Measurements from ENCODE around the gene ITPRID2.

ITPRID2 gene

GRCh38 chr2:181849601-181850000, 41.9 kb upstream of the ITPRID2 start:
- no peak for TF ChIP-seq CTCF (conservative IDR thresholded peaks at IDR 0.05; ENCODE audit: low read depth, low read length)
- no peak overlapping the region for H3K4me3 ChIP-seq (ENCODE audit: low read length)
- no peak for DNase-seq (ENCODE audit: low read depth)

DNA sequence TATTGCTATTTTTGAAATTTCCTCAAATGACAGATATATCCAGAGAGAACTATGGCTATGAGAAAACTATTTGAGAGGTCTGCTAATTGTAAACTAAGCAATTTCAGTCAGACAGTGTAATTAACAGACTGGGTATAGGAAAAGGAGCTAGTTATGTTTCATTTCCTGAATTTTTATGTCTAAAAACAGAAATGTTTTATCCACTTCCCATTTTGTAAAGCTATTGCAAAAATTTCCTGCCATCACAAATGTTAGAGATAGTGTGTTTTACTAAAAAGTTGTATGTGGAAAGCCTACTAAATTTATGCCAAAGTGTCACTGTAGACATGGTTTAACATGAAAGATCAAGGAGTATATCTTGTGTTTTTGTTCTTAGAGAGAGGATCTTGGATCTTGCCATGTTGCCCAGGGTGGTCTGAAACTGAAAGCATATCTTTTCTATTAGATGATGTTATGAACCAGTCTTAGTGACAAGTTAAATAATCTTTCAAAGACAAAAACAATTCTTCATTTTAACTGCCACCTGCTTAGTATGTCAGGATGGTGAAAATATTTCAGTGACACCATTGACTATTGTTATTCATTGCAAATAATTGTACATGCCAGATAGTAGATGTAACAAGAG, 40.5 kb upstream of the ITPRID2 start:
- H3K4me3 ChIP-seq (ENCODE audit: low read length), result no peak overlapping the region
- no peak for DNase-seq (ENCODE audit: low read depth)
- no peak for TF ChIP-seq CTCF (conservative IDR thresholded peaks at IDR 0.05; ENCODE audit: low read depth, low read length)

DNA sequence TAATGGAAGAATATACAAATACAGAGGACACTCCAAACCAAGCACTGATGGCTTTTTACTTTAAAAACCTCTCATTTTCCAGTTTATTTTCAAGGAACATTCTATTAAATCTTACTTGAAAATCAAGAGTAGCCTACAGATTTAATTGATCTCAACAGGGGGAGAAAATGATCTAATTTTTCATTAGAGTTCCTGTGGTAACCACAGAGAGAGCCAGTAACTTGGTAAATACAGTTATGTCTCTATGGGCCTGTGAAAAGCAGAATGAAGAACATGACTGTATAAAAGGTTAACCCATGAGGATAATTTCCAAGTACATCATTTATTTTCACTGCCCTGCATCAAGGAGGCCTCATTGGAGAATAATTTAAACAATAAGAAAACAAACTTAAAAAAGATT, 39.8 kb upstream of the ITPRID2 start:
- H3K4me3 ChIP-seq (ENCODE audit: low read length), result no peak overlapping the region
- no peak for DNase-seq (ENCODE audit: low read depth)
- no peak for TF ChIP-seq CTCF (conservative IDR thresholded peaks at IDR 0.05; ENCODE audit: low read depth, low read length)

- no peak for TF ChIP-seq CTCF (conservative IDR thresholded peaks at IDR 0.05; ENCODE audit: low read depth, low read length)
- DNase-seq (ENCODE audit: low read depth), result no peak
- H3K4me3 ChIP-seq (ENCODE audit: low read length), result no peak overlapping the region
Observed at GRCh38 chr2:181853696-181854095, 37.8 kb upstream of the ITPRID2 start.

DNA sequence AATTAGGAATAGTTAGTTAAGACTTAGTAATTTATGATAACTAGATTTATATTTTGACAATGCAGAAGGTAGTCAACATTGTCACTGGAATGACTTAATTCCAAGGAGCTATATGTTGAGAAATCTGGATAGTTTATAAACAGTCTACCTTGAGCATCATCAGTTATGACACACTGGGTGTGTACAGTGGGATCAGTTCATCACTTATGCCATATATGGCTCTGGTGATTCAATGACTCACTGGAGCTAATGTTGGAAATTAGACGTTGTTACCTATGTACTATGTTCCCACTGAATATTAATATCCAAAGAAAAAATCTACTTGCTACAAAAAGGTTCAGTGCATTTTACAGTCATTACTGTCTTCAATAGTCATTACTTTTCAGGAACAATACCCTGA, 34.0 kb upstream of the ITPRID2 start:
- H3K4me3 ChIP-seq (ENCODE audit: low read length), result no peak overlapping the region
- no peak for DNase-seq (ENCODE audit: low read depth)
- no peak for TF ChIP-seq CTCF (conservative IDR thresholded peaks at IDR 0.05; ENCODE audit: low read depth, low read length)

DNA sequence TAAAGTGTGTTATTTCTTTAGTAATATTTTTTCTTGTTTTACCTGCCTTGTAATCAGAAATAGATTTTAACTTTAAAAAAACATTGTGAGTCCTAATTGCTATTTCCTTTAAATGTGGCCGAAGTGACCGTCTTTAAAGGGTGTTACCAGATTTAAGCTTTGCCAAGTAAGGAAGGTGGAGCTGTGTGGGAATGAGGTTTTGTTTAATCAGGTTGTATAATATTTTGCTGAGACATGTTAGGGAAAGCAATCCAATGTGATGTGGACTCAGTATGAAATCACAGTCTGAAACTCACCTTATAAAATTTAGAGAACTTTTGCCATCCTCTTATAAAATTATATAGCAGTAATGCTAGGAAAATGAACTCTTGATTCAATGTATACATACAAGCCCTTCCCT, 32.9 kb upstream of the ITPRID2 start:
- TF ChIP-seq CTCF (conservative IDR thresholded peaks at IDR 0.05; ENCODE audit: low read depth, low read length), result no peak

GRCh38 chr2:181859123-181859522, 32.4 kb upstream of the ITPRID2 start:
- DNase-seq (ENCODE audit: low read depth), result no peak

More for the DNA sequence above, 32.9 kb upstream of the ITPRID2 start:
- DNase-seq (ENCODE audit: low read depth), result no peak
- no peak overlapping the region for H3K4me3 ChIP-seq (ENCODE audit: low read length)

More at GRCh38 chr2:181859123-181859522, 32.4 kb upstream of the ITPRID2 start:
- H3K4me3 ChIP-seq (ENCODE audit: low read length), result no peak overlapping the region
- TF ChIP-seq CTCF (conservative IDR thresholded peaks at IDR 0.05; ENCODE audit: low read depth, low read length), result no peak

Data from retinal pigment epithelial cell (primary cell).